MM.1S (cell line): ENCODE results near the gene ASH1L.

Source experiments
- CTCF ChIP-seq: fragments of 300-600 bp; sonication (generic); IDR thresholded peaks from 2 replicates; pipeline ENCODE4 v1.5.1; 2016; ENCODE audit warnings: antibody characterized with exemption, low read length, mixed read lengths
- EZH2 ChIP-seq: fragments of 300-600 bp; sonication (generic); optimal IDR thresholded peaks from 2 replicates; pipeline ENCODE3; 2017; ENCODE audit warnings: low read depth, mild to moderate bottlenecking, antibody characterized with exemption, low read length, mixed read lengths

- TF ChIP-seq CTCF = no peak
- TF ChIP-seq EZH2 = no peak
Measured at GRCh38 chr1:155569988-155570592, 7.5 kb upstream of the ASH1L start.
